H1 (cell line): ENCODE results near the gene TRAF3IP3. TPM values are rescaled to one million over a fixed set of nuclear protein-coding genes. Genes with fewer than 3 reads are reported as not detected.

Experiments
- CTCF ChIA-PET: fragments of 300-600 bp; sonication (Branson Sonifier 250); formaldehyde crosslinking; loops from one replicate; lab custom pipeline; 2021; ENCODE audit not compliant: partially characterized antibody; lab: Charles Lee
- POLR2A ChIA-PET: fragments of 300-600 bp; sonication (Branson Sonifier 250); formaldehyde crosslinking; loops from one replicate; lab custom pipeline; 2021; ENCODE audit warnings: inconsistent platforms; ENCODE audit not compliant: partially characterized antibody; lab: Charles Lee
- DNase-seq, 2 experiments: peaks; one replicate each; pipeline versions ENCODE4 v3.0.0 to v3.0.0-alpha.2; 2010 to 2022; ENCODE audit warnings: low spot score in 2 of 2, low read depth in 1 of 2, mixed read lengths in 1 of 2
- FAIRE-seq: peaks from 2 replicates; lab custom pipeline; 2011; peaks lifted over from hg19 to GRCh38; lab: Jason Lieb, UNC
- H2AFZ ChIP-seq: 2 replicates; pipeline ENCODE4 v1.8.1; 2012; ENCODE audit warnings: low read length, inconsistent platforms
- H2AK5ac ChIP-seq: 2 replicates; pipeline ENCODE4 v1.6.1; 2013; ENCODE audit warnings: low read depth, low read length
- H2BK120ac ChIP-seq: replicated peaks from 2 replicates; pipeline ENCODE3; 2013; ENCODE audit warnings: low read depth, low read length, inconsistent platforms
- H2BK12ac ChIP-seq: 2 replicates; pipeline ENCODE4 v1.6.1; 2013; ENCODE audit warnings: low read depth, low read length
- H2BK15ac ChIP-seq: 2 replicates; pipeline ENCODE4 v1.6.1; 2013; ENCODE audit warnings: low read length
- H2BK20ac ChIP-seq: 2 replicates; pipeline ENCODE4 v1.6.1; 2013; ENCODE audit warnings: low read length
- H2BK5ac ChIP-seq: 2 replicates; pipeline ENCODE4 v1.6.1; 2013; ENCODE audit warnings: low read depth, low read length
- H3K14ac ChIP-seq: 2 replicates; pipeline ENCODE4 v1.6.1; 2013; ENCODE audit warnings: inconsistent platforms; ENCODE audit not compliant: insufficient read length
- H3K18ac ChIP-seq: 2 replicates; pipeline ENCODE4 v1.6.1; 2013; ENCODE audit warnings: low read length; ENCODE audit errors: extremely low read depth
- H3K23ac ChIP-seq: 2 replicates; pipeline ENCODE4 v1.6.1; 2013; ENCODE audit warnings: inconsistent platforms; ENCODE audit not compliant: insufficient read length
- H3K23me2 ChIP-seq: 2 replicates; pipeline ENCODE4 v1.6.1; 2013; ENCODE audit warnings: low read depth, low read length
- H3K27ac ChIP-seq: 2 replicates; pipeline ENCODE4 v1.6.1; 2011; ENCODE audit warnings: low read depth, low read length, inconsistent platforms
- H3K27me3 ChIP-seq, 4 experiments: replicated peaks in 1 of 4; 1 replicate in 1 of 4; 2 replicates in 3 of 4; pipeline versions ENCODE4 v1.6.1 to v1.8.1; 2011 to 2013; ENCODE audit warnings: low read length in 3 of 4, mild to moderate bottlenecking in 3 of 4, inconsistent platforms in 2 of 4, mixed read lengths in 2 of 4, moderate library complexity in 1 of 4; ENCODE audit not compliant: control insufficient read depth in 3 of 4, insufficient read depth in 3 of 4; ENCODE audit errors: extremely low read depth in 1 of 4
- H3K36me3 ChIP-seq, 4 experiments: 2 replicates each; pipeline versions ENCODE4 v1.6.1 to v1.8.1; 2011 to 2013; ENCODE audit warnings: mild to moderate bottlenecking in 4 of 4, low read length in 3 of 4, moderate library complexity in 2 of 4, control low read depth in 1 of 4, inconsistent platforms in 1 of 4; ENCODE audit not compliant: insufficient read depth in 4 of 4, control insufficient read depth in 2 of 4
- H3K4ac ChIP-seq: replicated peaks from 2 replicates; pipeline ENCODE3; 2013; ENCODE audit warnings: low read length, low read depth, mixed read lengths, inconsistent platforms; ENCODE audit not compliant: insufficient read length
- H3K4me1 ChIP-seq, 4 experiments: replicated peaks in 1 of 4; 1 replicate in 1 of 4; 2 replicates in 3 of 4; pipeline versions ENCODE4 v1.6.1 to v1.8.1; 2011 to 2013; ENCODE audit warnings: low read length in 3 of 4, inconsistent platforms in 2 of 4, mixed read lengths in 1 of 4; ENCODE audit not compliant: insufficient read depth in 4 of 4, control insufficient read depth in 3 of 4
- H3K4me2 ChIP-seq, 2 experiments: 2 replicates each; pipeline versions ENCODE4 v1.6.1 to v1.8.1; 2011 to 2013; ENCODE audit warnings: low read depth in 2 of 2, low read length in 2 of 2, control low read depth in 1 of 2, inconsistent platforms in 1 of 2, mild to moderate bottlenecking in 1 of 2; ENCODE audit not compliant: insufficient read depth in 1 of 2
- H3K4me3 ChIP-seq, 4 experiments: fragments of 200-600, 300-600 bp in 1 of 4; sonication (generic), shearing (Covaris generic), sonication (Bioruptor Twin) in 1 of 4; 2 replicates each; pipeline versions ENCODE4 v1.5.1 to v1.8.1; 2011 to 2016; ENCODE audit warnings: low read length in 4 of 4, low read depth in 3 of 4, control low read depth in 2 of 4, inconsistent platforms in 2 of 4, mild to moderate bottlenecking in 2 of 4, mixed read lengths in 1 of 4, moderate library complexity in 1 of 4; ENCODE audit not compliant: insufficient read depth in 2 of 4; ENCODE audit errors: extremely low read depth in 1 of 4
- H3K56ac ChIP-seq: replicated peaks from 2 replicates; pipeline ENCODE3; 2013; ENCODE audit warnings: low read depth, mild to moderate bottlenecking, mixed read lengths, low read length, inconsistent platforms; ENCODE audit not compliant: insufficient read length
- H3K79me1 ChIP-seq: 2 replicates; pipeline ENCODE4 v1.6.1; 2013; ENCODE audit warnings: low read depth, low read length, control low read depth
- H3K79me2 ChIP-seq, 2 experiments: 2 replicates each; pipeline versions ENCODE4 v1.6.1 to v1.8.1; 2012 to 2013; ENCODE audit warnings: low read length in 2 of 2, mild to moderate bottlenecking in 2 of 2, inconsistent platforms in 1 of 2; ENCODE audit not compliant: insufficient read depth in 2 of 2, control insufficient read depth in 1 of 2
- H3K9ac ChIP-seq, 4 experiments: replicated peaks in 1 of 4; 1 replicate in 1 of 4; 2 replicates in 3 of 4; pipeline versions ENCODE4 v1.6.1 to v1.8.1; 2011 to 2013; ENCODE audit warnings: low read depth in 3 of 4, low read length in 3 of 4, control low read depth in 2 of 4, mild to moderate bottlenecking in 2 of 4, moderate library complexity in 2 of 4, inconsistent platforms in 1 of 4; ENCODE audit errors: extremely low read depth in 1 of 4
- H3K9me3 ChIP-seq, 2 experiments: 2 replicates each; pipeline versions ENCODE4 v1.6.1 to v1.8.1; 2012 to 2013; ENCODE audit warnings: mild to moderate bottlenecking in 2 of 2, moderate library complexity in 2 of 2, control low read depth in 1 of 2, inconsistent platforms in 1 of 2, low read depth in 1 of 2, low read length in 1 of 2, mixed read lengths in 1 of 2; ENCODE audit not compliant: insufficient read depth in 2 of 2
- H4K20me1 ChIP-seq, 2 experiments: replicated peaks in 1 of 2; 2 replicates each; pipeline versions ENCODE3 to v1.8.1; 2011 to 2013; ENCODE audit warnings: inconsistent platforms in 2 of 2, low read length in 2 of 2, mild to moderate bottlenecking in 1 of 2; ENCODE audit not compliant: insufficient read depth in 2 of 2, control insufficient read depth in 1 of 2
- H4K5ac ChIP-seq: 2 replicates; pipeline ENCODE4 v1.6.1; 2013; ENCODE audit warnings: low read length, low read depth, mixed read lengths, inconsistent platforms; ENCODE audit not compliant: insufficient read length
- H4K8ac ChIP-seq: 2 replicates; pipeline ENCODE4 v1.8.0; 2013; ENCODE audit warnings: mild to moderate bottlenecking, moderate library complexity, low read length, inconsistent platforms; ENCODE audit not compliant: insufficient read depth; ENCODE audit errors: extremely low read depth
- H4K91ac ChIP-seq: replicated peaks from 2 replicates; pipeline ENCODE3; 2013; ENCODE audit warnings: low read length, mixed read lengths, inconsistent platforms; ENCODE audit not compliant: insufficient read length
- CTBP2 ChIP-seq: IDR thresholded peaks from 2 replicates; pipeline ENCODE4 v1.7.0; 2011; ENCODE audit warnings: borderline replicate concordance, mild to moderate bottlenecking, moderate library complexity, mixed read lengths, low read length; ENCODE audit not compliant: insufficient read depth, insufficient read length
- E2F6 ChIP-seq: IDR thresholded peaks from 2 replicates; pipeline ENCODE4 v1.6.1; 2012; ENCODE audit warnings: inconsistent platforms
- JUN ChIP-seq: IDR thresholded peaks from 2 replicates; pipeline ENCODE4 v1.6.1; 2011; ENCODE audit warnings: low read depth, mild to moderate bottlenecking, improper control_type of control experiment, low read length
- SIX5 ChIP-seq: IDR thresholded peaks from 2 replicates; pipeline ENCODE4 v1.6.1; 2011; ENCODE audit warnings: mild to moderate bottlenecking, low read depth, low read length
- SP2 ChIP-seq: IDR thresholded peaks from 2 replicates; pipeline ENCODE4 v1.6.1; 2012; ENCODE audit warnings: mild to moderate bottlenecking, low read length, inconsistent platforms
- WGBS, 2 experiments: shearing (Covaris generic) in 1 of 2; methylation state at CpG; one replicate each; pipeline versions ENCODE4 v1.1.6 to v1.1.7; 2013 to 2015; ENCODE audit warnings: low lambda C conversion rate in 2 of 2, mixed read lengths in 2 of 2, inconsistent platforms in 1 of 2, low coverage in 1 of 2, missing lambda C conversion rate in 1 of 2; ENCODE audit not compliant: insufficient replicate concordance in 2 of 2, insufficient coverage in 1 of 2, insufficient read length in 1 of 2; ENCODE audit errors: extremely low coverage in 1 of 2, missing lambda C conversion rate in 1 of 2; 5-methylcytosine and 5-hydroxymethylcytosine counted together
- polyA plus RNA-seq, 7 experiments: library from polyadenylated mRNA; depleted of rRNA in 3 of 7; stranded (reverse) in 5 of 7; unstranded in 2 of 7; fragments of >200 nt in 5 of 7; fragments of 200-250 nt in 2 of 7; gene quantifications; 1 replicate in 5 of 7; 2 replicates in 1 of 7; 4 replicates in 1 of 7; pipeline versions ENCODE4 v1.2.1 to v1.2.3, GENCODE V29; 2011 to 2013; ENCODE audit warnings: missing spikeins in 2 of 7, mixed read lengths in 2 of 7
- total RNA-seq: library from RNA; stranded (reverse); fragmentation: NEBNext Ultra II Directional; extraction: Animal tissue kit (Norgen Biotek cat#: 25700); gene quantifications from 2 replicates; pipeline ENCODE4 v1.2.1, GENCODE V29; 2021

The TRAF3IP3 gene
- total and polyA plus RNA-seq, 2 of the 8 experiments (the other 6 are each of a cell fraction or from before 2014, with no cell fraction given), result not detected

DNA sequence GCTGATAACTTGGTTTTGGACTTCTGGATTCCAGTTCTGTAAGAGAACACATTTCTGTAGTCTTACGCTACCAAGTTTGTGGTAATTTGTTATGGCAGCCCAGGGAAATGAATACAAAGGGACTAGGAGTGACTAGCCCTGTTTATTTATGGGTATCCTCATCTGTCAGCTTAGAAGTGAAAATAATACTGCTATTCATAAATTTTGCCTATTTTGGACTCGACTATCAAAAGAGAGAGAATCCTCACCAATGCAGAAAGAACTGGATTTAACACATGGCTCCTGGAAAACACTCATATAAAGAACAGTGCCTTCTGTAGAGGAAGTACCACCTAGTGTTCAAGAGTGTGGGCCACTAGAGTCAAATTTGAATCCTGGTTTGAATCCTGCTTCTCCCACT lies 28.6 kb upstream of the TRAF3IP3 start:
- Histone ChIP-seq H3K79me1 (no peaks in the 10 kb centered on the region), H3K23me2 (no peaks in the 10 kb centered on the region; the same call in 1 of the 2 replicates), H3K79me2 (no peaks in the 10 kb centered on the region), H3K4me2 (no peak overlapping the region), H4K20me1 (no peaks in the 10 kb centered on the region), H3K56ac (no peak overlapping the region), H2AK5ac (no peak overlapping the region), H4K5ac (no peak overlapping the region), H3K14ac (no peak overlapping the region), H2BK12ac (no peak overlapping the region), H2AFZ (no peak overlapping the region), H3K4me1 (no peaks in the 10 kb centered on the region), H2BK120ac (no peak overlapping the region), H3K18ac (no peak overlapping the region), H4K8ac (no peak overlapping the region), H3K9ac (no peak overlapping the region), H3K27me3 (no peaks in the 10 kb centered on the region), H3K27ac (no peak overlapping the region), H2BK15ac (no peak overlapping the region), H3K23ac (no peak overlapping the region), H3K4ac (no peak overlapping the region), H2BK5ac (no peak overlapping the region), H3K9me3 (no peaks in the 10 kb centered on the region), H3K36me3 (no peaks in the 10 kb centered on the region), H2BK20ac (no peak overlapping the region), H4K91ac (no peak overlapping the region), H3K4me3 (no peak overlapping the region)
- CTCF ChIA-PET, result interaction anchor here (0.6 to 5.3 kb wide), 8 partner anchors 9 to 1527 kb away, joined by 3 to 31 read pairs (median 4); no protein-coding TSS in a partner anchor
- 89% methylated on average over 2 of the region's 2 CpGs; no CpG with 5 or more reads in 1 of the 2 experiments for WGBS, 2 experiments
- DNase-seq, result no peak
- POLR2A ChIA-PET, result no interaction called here
- no peak for FAIRE-seq
- TF ChIP-seq SIX5 (no peak), JUN (no peak), SP2 (no peak), E2F6 (no peak), CTBP2 (no peak)
